ENCODE data around the gene NCBP2. TPM values are rescaled to one million over a fixed set of nuclear protein-coding genes. Genes with fewer than 3 reads are reported as not detected.
"Not testable (repeated sequence)": the region's sequence is repeated elsewhere in the genome, so short reads cannot be mapped to it uniquely, and the experiment has no call there.

NCBP2 gene
- total RNA-seq, 4 donors from 2014 or later, result 33.3 to 63.3 (median 39.9) TPM

- ATAC-seq (ENCODE audit: low FRiP score), result peak; percentile 25
These were observed 6.3 kb upstream of the NCBP2 start for GRCh38 chr3:196948442-196949284.

GRCh38 chr3:196947860-196948441 is 5.6 kb upstream of the NCBP2 start:
- no peak for DNase-seq (ENCODE audit: low spot score)
- ATAC-seq (ENCODE audit: low FRiP score), result peak; percentile 4
- TF ChIP-seq, protein P1, sequence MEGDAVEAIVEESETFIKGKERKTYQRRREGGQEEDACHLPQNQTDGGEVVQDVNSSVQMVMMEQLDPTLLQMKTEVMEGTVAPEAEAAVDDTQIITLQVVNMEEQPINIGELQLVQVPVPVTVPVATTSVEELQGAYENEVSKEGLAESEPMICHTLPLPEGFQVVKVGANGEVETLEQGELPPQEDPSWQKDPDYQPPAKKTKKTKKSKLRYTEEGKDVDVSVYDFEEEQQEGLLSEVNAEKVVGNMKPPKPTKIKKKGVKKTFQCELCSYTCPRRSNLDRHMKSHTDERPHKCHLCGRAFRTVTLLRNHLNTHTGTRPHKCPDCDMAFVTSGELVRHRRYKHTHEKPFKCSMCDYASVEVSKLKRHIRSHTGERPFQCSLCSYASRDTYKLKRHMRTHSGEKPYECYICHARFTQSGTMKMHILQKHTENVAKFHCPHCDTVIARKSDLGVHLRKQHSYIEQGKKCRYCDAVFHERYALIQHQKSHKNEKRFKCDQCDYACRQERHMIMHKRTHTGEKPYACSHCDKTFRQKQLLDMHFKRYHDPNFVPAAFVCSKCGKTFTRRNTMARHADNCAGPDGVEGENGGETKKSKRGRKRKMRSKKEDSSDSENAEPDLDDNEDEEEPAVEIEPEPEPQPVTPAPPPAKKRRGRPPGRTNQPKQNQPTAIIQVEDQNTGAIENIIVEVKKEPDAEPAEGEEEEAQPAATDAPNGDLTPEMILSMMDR (IDR thresholded peaks at IDR 0.05), result no peak

More at GRCh38 chr3:196948442-196949284, 6.3 kb upstream of the NCBP2 start:
- DNase-seq (ENCODE audit: low spot score), result no peak
- TF ChIP-seq, protein P1 (IDR thresholded peaks at IDR 0.05), result no peak

GRCh38 chr3:196947136-196947859 is 5.0 kb upstream of the NCBP2 start:
- ATAC-seq (ENCODE audit: low FRiP score), result no peak
- DNase-seq (ENCODE audit: low spot score), result no peak

DNA sequence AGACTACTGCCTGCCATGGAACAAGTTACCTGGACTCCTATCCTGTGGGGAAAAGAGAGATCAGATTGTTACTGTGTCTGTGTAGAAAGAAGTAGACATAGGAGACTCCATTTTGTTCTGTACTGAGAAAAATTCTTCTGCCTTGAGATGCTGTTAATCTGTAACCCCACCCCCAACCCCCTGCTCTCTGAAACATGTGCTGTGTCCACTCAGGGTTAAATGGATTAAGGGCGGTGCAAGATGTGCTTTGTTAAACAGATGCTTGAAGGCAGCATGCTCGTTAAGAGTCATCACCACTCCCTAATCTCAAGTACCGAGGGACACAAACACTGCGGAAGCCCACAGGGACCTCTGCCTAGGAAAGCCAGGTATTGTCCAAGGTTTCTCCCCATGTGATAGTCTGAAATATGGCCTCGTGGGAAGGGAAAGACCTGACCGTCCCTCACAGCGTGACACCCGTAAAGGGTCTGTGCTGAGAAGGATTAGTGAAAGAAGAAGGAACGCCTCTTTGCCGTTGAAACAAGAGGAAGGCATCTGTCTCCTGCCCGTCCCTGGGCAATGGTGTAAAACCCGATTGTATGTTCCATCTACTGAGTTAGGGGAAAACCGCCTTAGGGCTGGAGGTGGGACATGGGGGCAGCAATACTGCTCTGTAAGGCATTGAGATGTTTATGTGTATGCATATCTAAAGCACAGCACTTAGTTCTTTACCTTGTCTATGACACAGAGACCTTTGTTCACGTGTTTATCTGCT is 1.9 kb upstream of the NCBP2 start:
- not testable (repeated sequence) for ATAC-seq (ENCODE audit: low FRiP score); DNase-seq (ENCODE audit: low spot score)

More at GRCh38 chr3:196947136-196947859, 5.0 kb upstream of the NCBP2 start:
- TF ChIP-seq, protein P1 (IDR thresholded peaks at IDR 0.05), result no peak

DNA sequence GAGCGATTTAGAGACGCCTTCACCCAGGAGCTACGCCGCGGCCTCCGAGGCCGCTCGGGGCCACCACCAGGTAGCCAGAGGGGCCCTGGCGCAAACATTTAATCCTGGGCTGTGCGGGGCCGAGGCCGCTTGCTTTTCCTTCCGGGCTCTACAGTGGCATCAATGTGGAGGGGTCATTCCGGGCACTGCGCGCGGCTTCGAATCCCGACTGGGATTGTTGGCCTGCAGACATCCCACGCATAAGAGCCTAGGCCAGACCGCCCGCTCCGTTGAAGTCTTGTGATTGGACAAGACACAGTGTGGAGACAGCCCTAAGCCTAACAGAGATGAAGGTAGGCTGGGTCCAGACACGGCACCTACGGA is 568 bp upstream of the NCBP2 start:
- TF ChIP-seq, protein P1 (IDR thresholded peaks at IDR 0.05), result no peak
- ATAC-seq (ENCODE audit: low FRiP score), result peak; percentile 22
- no peak for DNase-seq (ENCODE audit: low spot score)

DNA sequence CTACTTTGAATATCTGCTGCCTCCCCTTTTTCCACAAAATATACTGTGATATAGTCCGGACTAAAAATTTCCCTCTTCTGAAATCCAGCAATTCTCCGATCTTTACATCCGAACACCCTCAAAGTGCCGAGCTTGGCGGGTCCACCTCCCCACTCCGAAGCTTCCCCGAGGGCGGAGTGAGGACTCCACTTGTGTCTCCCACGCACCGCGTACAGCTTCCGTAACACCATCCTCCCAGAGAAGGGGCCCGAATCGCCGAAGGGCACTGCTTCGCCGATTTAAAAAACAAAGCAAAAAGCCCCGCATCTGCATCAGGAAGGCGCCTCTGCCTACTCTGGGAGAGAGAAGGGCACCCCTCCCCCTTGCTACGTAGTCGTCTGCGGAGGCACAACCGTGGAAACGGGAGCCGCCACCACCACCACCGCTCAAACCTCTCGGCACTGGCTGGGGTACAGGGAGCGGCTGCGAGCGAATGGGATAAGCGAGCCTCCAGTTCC is 551 bp downstream of the NCBP2 start:
- DNase-seq (ENCODE audit: low spot score) (peak; percentile 32), ATAC-seq (ENCODE audit: low FRiP score) (peak; percentile 52)
- TF ChIP-seq, protein P1 (IDR thresholded peaks at IDR 0.05), result no peak
